G401.6 (cell line): ENCODE data around the gene TEX29.

ENCODE experiments used
- FAIRE-seq: peaks from 2 replicates; lab custom pipeline; 2012; peaks lifted over from hg19 to GRCh38; lab: Jason Lieb, UNC

The TEX29 gene

DNA sequence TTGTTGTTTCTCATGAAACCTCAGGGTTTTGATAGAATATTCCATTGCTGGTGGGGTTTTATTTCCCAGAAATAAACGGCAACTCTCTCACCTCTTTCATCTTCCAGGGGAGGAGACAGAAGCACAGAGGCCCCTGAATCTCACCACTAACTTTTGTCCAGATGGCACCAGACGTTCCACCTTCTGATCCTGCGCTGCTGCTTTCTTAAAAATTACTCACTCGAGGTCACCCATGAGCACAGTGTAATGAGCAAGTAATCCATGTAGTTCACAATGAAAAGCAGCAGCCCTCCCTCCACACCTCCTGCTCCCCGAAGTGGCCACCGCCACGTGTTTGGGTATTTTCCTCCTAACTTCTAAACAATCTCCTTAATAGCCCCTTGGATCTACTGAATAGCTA lies 51.3 kb downstream of the TEX29 start:
- no peak for FAIRE-seq

DNA sequence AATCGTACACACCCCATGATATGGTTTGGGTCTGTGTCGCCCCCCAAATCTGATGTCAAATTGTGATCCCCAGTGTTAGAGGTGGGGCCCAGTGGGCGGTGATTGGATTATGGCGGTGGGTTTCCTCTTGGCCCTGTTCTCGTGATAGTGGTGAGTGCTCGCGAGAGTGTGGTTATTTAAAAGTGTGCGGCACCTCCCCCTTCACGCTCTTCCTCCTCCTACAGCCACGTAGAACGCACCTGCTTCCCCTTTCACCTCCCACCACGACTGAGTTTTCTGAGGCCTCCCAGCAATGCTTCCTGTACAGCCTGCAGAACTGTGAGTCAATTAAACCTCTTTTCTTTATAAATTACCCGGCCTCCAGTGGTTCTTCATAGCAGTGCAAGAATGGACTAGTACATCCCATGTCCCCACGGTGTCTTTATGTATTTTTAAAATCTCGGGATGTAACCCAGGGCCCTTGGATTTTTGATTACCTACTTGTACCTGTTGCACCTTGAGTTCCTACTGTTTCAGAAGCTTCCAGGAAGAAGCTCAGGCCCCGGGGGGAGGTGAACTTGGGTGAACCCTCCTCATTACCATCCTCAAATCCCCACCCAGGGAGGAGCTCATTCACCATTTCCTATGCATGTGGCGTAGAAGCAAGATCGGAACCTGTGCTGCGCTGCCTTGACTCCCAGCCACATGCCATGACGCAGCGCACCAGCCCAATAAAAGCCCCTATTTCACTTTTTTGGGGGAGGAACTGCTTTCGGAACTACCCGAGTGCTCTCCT lies 52.4 kb downstream of the TEX29 start:
- no peak for FAIRE-seq

DNA sequence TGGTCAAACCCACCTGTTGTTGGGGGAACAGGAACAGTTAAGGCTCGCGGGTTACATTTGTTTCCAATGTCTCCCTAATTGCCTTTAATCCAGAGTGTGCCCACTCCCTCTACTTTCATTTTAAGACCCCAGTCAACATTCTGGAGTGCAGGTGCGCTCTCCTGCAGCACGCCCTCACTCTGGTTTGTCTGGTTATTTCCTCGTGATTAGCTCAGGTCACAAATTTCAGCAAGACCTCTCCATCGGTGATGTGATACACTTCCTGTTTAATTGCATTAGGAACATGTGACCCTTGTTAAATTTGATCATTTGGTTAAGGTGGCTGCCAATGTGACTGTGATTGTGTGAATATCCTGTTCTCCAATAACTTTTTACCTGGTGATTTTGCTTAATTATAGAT lies 53.0 kb downstream of the TEX29 start:
- FAIRE-seq = no peak

DNA sequence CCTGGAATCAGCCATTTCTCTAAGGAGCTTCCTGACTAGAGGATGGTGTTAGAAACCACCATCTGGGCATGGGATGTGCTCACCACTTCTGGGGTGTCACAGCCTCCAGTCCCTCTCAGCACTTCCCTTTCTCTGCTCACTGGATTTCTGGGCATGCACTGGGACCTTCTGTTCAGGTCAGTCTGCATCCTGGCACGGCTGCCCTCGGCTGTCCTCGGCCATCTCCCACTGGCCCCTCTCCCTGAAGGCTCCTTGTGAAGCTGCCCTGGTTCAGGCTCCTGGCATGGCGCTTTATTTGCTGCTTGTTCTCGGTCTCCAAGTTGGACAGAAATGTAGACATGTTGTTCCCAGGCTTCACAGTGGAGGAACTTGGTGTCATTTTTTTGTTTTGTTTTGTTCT lies 60.0 kb downstream of the TEX29 start:
- no peak for FAIRE-seq

DNA sequence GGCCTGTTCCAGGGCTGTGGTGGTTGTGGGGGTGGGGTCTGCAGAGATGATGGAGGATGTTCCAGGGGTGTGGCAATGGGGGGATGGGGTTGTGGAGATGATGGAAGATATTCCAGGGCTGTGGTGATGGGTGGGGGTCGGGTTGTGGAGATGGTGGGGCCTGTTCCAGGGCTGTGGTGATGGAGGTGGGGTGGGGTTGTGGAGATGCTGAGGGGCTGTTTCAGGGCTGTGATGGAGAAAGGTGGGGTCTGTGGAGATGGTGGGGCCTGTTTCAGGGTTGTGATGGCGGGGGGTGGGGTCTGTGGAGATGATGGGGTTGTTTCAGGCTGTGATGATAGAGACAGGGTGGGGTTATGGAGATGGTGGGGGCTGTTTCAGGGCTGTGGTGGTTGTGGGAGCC lies 62.0 kb downstream of the TEX29 start:
- no peak for FAIRE-seq

DNA sequence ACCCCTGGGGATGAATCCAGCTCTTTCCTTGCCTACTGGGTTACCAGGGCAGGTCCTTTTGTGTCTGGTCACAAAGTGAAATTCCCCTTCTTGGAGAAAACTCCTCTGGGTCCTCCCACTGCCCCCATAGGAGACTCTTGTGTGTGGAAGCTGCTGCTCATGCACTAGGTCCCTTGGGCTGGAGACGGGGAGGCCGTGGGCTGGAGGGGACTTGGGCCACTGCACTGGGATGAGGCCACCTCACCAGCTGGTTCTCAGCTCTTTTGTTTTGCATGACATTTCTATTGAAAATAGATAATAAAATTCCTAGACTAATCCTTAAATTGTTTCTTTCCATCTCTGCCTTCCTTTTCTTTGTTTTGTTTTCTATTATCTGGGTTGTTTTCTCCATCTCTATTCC lies 62.4 kb downstream of the TEX29 start:
- FAIRE-seq = no peak

DNA sequence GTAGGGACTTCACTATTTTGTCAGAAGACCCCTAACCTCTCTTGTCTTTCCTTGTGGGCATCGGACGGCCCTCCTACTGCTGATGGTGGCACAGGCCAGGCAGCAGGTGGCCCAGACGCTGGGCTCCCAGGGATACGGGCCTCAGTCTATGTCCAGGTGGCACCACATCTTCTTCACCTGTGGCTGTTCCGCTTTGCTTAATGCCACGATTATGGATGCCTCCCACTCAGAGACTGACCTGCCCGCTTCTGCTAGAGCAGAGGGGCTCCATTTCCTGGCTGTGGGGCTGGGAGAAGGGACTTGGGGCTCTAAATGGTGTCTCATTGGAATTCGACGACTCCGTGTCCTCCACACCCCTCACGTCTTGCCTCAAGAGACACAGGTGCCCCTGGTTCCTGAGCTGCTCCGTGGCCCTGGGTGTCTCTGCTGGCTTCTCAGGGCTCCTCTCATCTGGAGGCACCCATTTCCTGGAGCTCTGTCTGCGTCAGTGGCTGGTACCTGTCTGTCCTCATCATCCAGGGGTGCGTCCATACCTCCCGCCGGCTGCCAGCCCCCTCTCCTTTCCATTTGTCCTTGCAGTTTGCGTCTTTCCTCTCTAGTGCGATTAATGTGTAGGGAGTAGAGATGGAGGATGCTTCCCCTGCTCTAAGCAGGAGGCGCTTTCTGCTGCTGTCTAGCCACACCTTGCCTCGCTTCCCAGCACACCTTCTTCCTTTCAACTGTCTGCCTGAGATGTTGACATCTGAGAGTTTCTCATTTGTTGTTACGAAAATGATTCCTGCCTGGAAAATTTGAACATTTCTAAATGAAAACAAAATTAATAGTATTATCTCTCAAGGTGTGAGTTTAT lies 63.4 kb downstream of the TEX29 start:
- no peak for FAIRE-seq

DNA sequence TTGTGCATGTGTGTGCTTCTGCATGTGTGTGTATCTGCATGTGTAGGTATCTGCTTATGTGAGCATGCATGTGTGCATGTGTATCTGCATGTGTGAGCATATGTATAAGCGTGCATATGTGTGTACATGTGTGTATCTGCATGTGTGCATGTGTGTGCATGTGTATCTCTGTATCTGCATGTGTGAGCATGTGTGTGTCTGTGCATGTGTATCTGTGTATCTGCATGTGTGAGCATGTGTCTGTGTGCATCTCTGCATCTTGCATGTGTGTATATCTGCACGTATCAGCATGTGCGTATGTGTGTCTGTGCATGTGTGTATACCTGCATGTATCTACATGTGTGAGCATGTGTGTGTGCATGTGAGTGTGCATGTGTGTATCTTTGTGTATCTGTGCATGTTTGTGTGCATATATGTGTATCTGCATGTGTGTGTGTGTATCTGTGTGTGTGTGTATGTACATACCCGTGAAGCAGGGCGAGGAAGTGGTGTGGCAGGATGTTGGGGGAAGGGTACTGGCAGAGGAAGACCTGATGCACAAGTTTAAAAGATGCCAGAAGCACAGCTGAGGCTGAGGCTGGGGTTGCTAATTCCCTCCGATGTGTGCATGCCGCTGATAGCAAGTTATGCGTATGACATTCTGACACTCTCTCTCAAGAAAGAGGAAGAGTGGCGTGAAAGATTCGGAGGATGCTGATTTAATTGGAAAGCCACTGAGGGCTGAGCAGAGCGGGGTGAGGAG lies 64.2 kb downstream of the TEX29 start:
- no peak for FAIRE-seq

DNA sequence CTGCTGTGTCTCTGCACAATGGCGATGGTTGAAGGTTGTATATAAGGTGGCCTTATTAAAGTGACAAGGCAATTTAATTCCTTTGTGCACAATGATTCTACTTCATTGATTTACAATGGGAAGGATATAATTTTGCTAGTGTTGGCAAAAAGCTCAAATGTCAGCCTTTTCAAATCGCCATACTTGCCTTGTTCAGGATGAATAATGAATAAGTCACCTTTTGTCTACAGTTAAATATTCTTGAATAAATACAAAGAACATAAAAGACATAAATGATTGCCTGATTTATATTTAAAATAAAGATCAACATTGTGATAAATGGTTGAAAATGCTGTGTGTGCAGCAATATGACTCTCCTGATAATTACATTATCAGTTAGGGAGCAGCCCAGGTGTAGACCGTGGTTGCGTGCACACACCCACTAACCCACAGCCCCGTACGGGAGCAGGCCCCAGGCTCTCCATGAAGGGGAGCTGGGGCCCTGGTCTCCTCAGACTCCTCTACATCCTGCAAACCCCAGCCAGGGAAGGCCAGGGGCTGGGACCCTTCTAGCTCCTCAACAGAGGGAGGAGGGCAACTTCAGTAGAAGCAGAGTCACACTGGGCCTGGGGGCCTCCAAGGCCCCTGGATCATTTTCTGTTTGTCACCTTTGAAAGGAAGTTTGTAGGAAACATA lies 64.9 kb downstream of the TEX29 start:
- no peak for FAIRE-seq

DNA sequence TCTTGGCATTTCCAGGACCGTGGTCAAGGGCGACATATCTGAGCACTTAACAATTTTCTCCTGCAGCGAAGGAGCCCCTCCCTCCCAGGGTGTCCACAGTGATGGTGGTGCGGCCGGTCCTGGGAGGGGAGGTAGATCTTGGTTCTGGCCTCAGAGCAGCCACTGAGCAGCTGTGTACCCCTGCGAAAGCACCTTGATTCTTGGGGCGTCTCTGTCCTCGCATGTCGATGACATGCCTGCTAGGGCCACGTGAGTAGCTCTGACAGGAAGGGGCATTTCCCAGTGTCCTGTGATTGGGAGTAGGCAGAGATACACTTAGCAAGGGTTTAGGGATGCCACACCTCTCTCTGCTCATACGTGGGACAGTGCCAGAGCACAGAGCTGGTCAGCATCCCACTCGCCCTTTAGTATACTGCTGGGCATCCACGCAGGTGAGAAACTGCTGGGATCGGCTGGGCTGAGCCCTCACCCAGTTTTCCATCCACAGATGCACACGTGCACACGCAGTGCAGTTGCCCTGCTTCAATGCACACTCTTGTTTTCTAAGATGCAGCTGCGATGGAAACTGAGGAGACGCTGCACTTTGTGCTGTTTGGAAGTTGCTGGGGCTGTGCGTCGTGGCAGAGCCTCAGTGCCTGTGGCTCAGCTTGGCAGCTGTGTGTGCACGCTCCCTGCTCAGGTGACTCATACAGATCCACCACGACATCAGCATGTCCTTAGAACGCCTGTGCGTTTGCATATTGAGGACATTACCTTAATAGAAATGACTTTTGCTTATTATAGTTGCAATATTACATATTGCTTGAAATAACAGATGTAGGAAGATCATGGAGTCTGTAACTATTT lies 66.8 kb downstream of the TEX29 start:
- no peak for FAIRE-seq

DNA sequence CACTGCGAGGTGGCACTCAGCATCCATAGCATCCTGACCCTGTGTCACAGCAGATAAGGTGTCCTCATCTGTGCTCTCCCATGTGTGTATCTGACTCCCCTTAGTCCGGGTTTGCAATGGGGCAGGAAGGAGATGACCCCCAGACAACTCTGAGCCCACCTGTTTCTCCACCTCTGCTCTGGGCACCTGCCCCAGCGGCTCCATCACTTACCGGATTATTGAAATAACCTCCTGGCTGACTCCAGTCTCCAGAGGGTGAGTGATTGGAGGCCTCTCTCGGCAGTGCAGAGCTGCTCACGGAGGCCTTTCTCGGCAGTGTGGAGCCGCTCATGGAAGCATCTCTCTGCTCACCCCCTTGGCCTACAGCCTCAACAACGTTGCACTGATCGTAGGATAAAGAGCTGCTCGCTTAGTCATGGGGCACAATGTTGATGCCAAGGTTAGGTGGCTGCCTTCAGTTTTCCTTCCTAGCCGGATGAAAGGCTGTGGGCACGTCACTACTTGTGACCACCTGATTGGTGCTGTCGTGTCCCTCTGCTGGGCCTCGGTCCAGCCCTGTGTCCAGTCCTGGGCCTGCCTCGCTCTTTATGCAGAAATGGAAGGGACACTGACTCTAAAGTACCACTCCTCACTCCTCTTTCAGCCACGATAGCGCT lies 67.6 kb downstream of the TEX29 start:
- no peak for FAIRE-seq

DNA sequence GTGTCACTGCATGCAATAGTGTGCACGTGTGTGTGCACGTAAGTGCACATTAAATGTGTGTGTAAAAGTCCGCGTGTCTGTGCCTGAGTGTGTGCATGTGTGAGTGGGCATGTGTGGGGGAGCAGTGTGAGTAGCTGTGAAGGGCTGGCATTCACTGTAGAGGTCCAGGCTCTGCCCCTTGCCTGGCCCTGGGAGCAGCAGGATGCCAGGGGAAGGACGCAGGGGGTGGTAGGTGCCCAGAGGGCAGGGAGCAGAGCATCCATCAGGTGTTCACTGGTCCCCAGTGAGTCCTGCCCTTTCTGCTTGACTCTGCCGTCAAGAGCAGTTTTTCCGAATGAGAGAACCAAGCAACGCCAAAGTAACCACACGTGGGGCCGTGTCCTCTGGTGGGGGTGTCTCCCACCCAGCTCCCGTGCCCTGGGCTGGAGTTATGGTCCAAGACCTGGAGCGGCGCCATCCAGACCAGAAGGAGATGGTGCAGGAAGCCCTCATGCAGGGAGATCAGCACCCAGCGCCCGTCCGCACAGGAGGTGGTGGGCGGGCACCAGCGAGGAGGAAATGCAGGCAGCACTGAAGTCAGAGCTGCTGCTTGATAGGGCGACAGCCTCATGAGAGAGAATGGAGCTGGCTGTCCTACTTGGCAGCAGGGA lies 68.5 kb downstream of the TEX29 start:
- no peak for FAIRE-seq

DNA sequence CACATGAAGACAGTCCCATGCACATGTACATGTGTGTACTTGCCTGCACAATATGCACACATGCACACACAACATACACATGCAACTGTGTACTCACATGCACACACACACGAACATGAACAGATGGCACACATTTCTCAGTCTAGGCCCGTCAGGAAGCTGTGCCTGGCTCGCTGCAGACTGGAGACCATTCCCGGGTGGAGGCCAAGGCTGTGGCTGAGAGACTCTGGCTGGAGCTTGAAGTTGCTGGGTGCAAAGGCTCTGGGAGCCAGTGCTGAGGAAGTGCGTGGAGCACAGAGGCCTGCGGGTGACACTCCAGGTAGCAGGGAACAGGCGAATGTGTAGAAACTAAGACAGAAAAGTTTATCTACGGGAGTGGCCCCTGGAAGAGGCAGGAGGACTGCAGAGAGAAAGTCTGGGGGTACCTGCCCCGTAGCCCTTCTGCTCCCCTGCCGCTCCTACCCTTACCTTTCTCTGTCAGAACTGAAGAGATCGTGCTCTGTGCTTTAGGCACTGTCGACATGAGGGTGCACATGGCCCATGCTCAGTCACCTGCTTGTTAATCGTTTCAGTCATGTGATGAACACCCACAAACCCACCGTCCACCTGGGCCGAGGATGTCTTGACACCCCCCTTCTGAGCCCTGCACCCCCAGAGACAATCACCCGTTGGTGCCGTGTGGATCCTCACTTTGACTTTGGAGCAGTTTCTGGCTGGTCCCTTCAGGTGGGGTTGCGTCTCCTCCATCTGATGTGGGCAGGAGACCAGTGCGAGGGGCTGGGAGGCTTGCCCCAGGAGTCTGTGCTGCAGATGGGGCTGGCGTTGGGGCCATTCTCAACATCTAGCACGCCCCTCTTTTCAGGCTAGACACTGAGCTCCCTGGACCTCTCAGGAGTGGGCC lies 69.4 kb downstream of the TEX29 start:
- FAIRE-seq = no peak

DNA sequence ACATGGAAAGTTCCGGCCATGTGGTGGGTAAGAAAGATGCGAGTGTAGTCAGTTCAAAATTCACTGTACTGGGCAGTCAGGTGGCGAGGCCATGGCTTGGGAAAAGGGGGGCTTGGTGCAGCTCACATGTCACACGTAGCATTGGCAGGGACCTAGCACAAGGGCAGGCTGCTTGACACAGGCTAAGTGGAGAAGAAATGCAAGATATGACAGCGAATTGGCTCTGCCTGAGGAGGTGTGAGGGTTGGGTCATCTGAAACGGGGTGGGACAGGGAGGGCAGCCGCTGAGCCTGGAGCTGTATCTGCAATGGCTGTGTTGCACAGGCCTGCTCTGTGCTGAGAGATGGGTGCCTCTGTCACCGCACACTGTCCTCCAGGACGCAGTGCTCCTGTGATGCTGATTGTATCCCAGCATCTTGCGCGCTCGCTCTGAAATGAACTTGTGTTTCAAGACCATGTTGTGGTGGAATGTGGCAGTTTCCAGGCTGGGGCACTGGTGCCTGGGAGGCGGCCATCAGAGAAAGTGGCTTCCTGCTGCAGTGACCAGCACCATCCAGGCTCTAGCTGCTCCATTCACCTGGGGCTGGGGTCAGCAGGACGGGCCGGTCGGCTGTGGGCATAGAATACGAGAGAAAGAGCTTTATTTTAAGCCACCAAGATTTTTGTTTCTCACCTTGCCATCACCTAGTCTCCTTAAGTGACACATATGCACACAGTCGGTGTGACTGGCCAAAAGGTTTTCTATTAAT lies 70.3 kb downstream of the TEX29 start:
- FAIRE-seq = no peak

DNA sequence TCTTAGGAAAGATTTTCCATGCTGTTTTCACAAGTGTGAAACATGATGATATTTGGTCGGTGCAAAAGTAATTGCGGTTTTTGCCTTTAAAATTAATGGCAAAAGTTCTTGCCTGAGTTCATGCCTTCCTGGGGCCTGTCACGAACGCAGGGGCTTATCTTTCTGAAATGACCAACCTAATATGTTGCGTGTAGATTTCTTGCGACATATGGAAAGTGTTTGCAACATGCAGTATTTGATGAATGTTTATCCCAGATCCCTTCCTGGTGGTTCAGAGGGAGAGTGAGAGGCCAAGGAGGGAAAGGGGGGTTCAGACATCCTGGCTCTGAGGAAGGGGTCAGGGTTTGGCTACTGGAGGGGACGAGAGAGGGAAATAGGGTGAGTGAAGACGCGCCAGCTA lies 72.0 kb downstream of the TEX29 start:
- FAIRE-seq = no peak

DNA sequence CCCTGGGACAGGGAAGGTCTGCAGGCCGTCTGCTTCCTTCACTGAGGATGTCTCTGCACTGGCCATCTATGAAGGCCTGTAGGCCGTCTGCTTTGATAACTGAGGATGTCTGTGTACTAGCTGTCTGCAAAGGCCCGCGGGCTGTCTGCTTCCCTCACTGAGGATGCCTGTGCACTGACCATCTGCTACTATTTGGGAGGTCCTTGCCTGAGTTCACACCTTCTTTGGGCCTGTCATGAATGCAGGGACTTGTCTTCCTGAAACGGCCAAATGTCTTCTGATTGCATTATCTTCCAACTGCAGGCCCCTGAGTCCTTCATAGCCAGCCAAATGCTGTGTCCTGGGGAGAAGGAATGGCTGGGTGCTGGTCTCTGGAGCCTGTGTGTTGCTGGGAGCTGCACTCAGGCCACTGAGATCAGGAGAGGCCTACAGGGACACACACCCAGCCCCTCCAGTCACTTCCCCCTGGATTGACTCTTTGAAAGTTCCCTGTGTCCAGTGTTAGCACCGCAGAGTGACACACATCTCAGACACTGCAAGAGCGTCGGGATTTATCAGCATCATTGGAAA lies 72.9 kb downstream of the TEX29 start:
- no peak for FAIRE-seq
